SK-N-SH (cell line): ENCODE data around the gene NKIRAS1. TPM values are rescaled to one million over a fixed set of nuclear protein-coding genes. Genes with fewer than 3 reads are reported as not detected.

Experiments used
- CTCF ChIA-PET: fragments of 300-600, 350-600 bp; formaldehyde crosslinking; extraction: SDS; loops from one replicate; lab custom pipeline; 2021; lab: Yijun Ruan, JAX
- POLR2A ChIA-PET: fragments of 350-600 bp; sonication (Branson Sonifier 250); formaldehyde crosslinking; extraction: SDS; loops from one replicate; lab custom pipeline; 2020; ENCODE audit warnings: antibody characterized with exemption, inconsistent platforms; lab: Yijun Ruan, JAX
- DNase-seq: peaks from one replicate; pipeline ENCODE4 v3.0.0; 2012
- H2AFZ ChIP-seq: fragments of 200-600 bp; sonication (generic); 2 replicates; pipeline ENCODE4 v1.8.1; 2016; ENCODE audit warnings: antibody characterized with exemption, mild to moderate bottlenecking, low read depth
- H3F3A ChIP-seq: fragments of 200-600 bp; sonication (generic); replicated peaks from 2 replicates; pipeline ENCODE3; 2016; ENCODE audit warnings: antibody characterized with exemption, mild to moderate bottlenecking; ENCODE audit not compliant: insufficient read depth
- H3K27ac ChIP-seq, 2 experiments: fragments of 200-500 bp in 1 of 2; fragments of 200-600 bp in 1 of 2; sonication (Bioruptor generic) in 1 of 2; sonication (generic), shearing (Covaris generic) in 1 of 2; 2 replicates each; pipeline versions ENCODE4 v1.5.1 to v1.6.1; 2014 to 2016; ENCODE audit warnings: low read depth in 2 of 2, inconsistent platforms in 1 of 2, low read length in 1 of 2, mild to moderate bottlenecking in 1 of 2, mixed read lengths in 1 of 2
- H3K27me3 ChIP-seq: fragments of 200-600 bp; sonication (generic), shearing (Covaris generic); 2 replicates; pipeline ENCODE4 v1.6.1; 2016; ENCODE audit warnings: mixed run types; ENCODE audit not compliant: insufficient read depth
- H3K36me3 ChIP-seq, 2 experiments: fragments of 200-500 bp in 1 of 2; fragments of 200-600 bp in 1 of 2; sonication (Bioruptor generic) in 1 of 2; sonication (generic) in 1 of 2; replicated peaks in 1 of 2; 2 replicates each; pipeline versions ENCODE3 to v1.5.1; 2014 to 2016; ENCODE audit warnings: low read length in 1 of 2, mild to moderate bottlenecking in 1 of 2; ENCODE audit not compliant: insufficient read depth in 2 of 2, control insufficient read depth in 1 of 2
- H3K4me1 ChIP-seq, 2 experiments: fragments of 200-500 bp in 1 of 2; fragments of 200-600 bp in 1 of 2; sonication (Bioruptor generic) in 1 of 2; sonication (generic), shearing (Covaris generic) in 1 of 2; 2 replicates each; pipeline versions ENCODE4 v1.5.1 to v1.6.1; 2014 to 2016; ENCODE audit warnings: low read depth in 1 of 2, low read length in 1 of 2, mixed run types in 1 of 2; ENCODE audit not compliant: insufficient read depth in 2 of 2, control insufficient read depth in 1 of 2
- H3K4me2 ChIP-seq: fragments of 200-600 bp; sonication (generic), shearing (Covaris generic); 2 replicates; pipeline ENCODE4 v1.6.1; 2017; ENCODE audit warnings: mixed run types
- H3K4me3 ChIP-seq, 2 experiments: fragments of 200-500 bp in 1 of 2; fragments of 200-600 bp in 1 of 2; sonication (Bioruptor generic) in 1 of 2; sonication (generic), shearing (Covaris generic) in 1 of 2; 2 replicates each; pipeline versions ENCODE4 v1.5.1 to v1.8.1; 2014 to 2016; ENCODE audit warnings: low read depth in 2 of 2, inconsistent platforms in 1 of 2, low read length in 1 of 2, mild to moderate bottlenecking in 1 of 2, mixed read lengths in 1 of 2, moderate library complexity in 1 of 2
- H3K79me2 ChIP-seq: fragments of 200-600 bp; sonication (generic); 2 replicates; pipeline ENCODE4 v1.8.1; 2017; ENCODE audit warnings: mild to moderate bottlenecking; ENCODE audit not compliant: insufficient read depth
- H3K9ac ChIP-seq: fragments of 200-600 bp; sonication (generic); 2 replicates; pipeline ENCODE4 v1.6.1; 2017; ENCODE audit warnings: mixed run types
- H3K9me2 ChIP-seq: fragments of 200-600 bp; sonication (generic); 2 replicates; pipeline ENCODE4 v1.6.1; 2017; ENCODE audit warnings: mixed run types
- H3K9me3 ChIP-seq: fragments of 200-600 bp; sonication (generic); 2 replicates; pipeline ENCODE4 v1.6.1; 2017; ENCODE audit warnings: mixed run types, mild to moderate bottlenecking, moderate library complexity
- H4K20me1 ChIP-seq: fragments of 200-600 bp; sonication (generic); 2 replicates; pipeline ENCODE4 v1.6.1; 2017; ENCODE audit warnings: mild to moderate bottlenecking, mixed run types; ENCODE audit not compliant: insufficient read depth
- CHD2 ChIP-seq: fragments of 150-350 bp; IDR thresholded peaks from 2 replicates; pipeline ENCODE4 v1.6.1; 2018; ENCODE audit warnings: low read length; ENCODE audit not compliant: partially characterized antibody
- EZH2phosphoT487 ChIP-seq: fragments of 200-600 bp; sonication (generic); IDR thresholded peaks from 2 replicates; pipeline ENCODE4 v1.6.1; 2017; ENCODE audit warnings: low read depth, mixed run types, mild to moderate bottlenecking, antibody characterized with exemption, moderate library complexity, borderline replicate concordance
- MEF2A ChIP-seq: IDR thresholded peaks from 2 replicates; pipeline ENCODE4 v1.4.0; 2012; ENCODE audit warnings: low read depth, borderline replicate concordance
- NFIC ChIP-seq: IDR thresholded peaks from 2 replicates; pipeline ENCODE4 v1.4.0; 2012; ENCODE audit warnings: borderline replicate concordance
- POLR2AphosphoS5 ChIP-seq: IDR thresholded peaks from 2 replicates; pipeline ENCODE4 v1.6.1; 2012; ENCODE audit warnings: low read depth, low read length
- RCOR1 ChIP-seq: fragments of 150-350 bp; IDR thresholded peaks from 2 replicates; pipeline ENCODE4 v1.6.1; 2017; ENCODE audit warnings: antibody characterized with exemption, low read length
- RFX5 ChIP-seq: IDR thresholded peaks from 2 replicates; pipeline ENCODE4 v1.6.1; 2012; ENCODE audit warnings: mild to moderate bottlenecking, improper control_type of control experiment, low read length
- RXRA ChIP-seq: IDR thresholded peaks from 2 replicates; pipeline ENCODE4 v1.4.0; 2012; ENCODE audit warnings: low read depth, mild to moderate bottlenecking, borderline replicate concordance
- SMC3 ChIP-seq: IDR thresholded peaks from 2 replicates; pipeline ENCODE4 v1.6.1; 2012; ENCODE audit warnings: low read depth, low read length, improper control_type of control experiment
- YY1 ChIP-seq: IDR thresholded peaks from 2 replicates; pipeline ENCODE4 v1.4.0; 2012; ENCODE audit warnings: low read depth, mild to moderate bottlenecking
- WGBS: methylation state at CpG from one replicate; pipeline ENCODE4 v1.1.6; 2017; ENCODE audit warnings: low lambda C conversion rate; 5-methylcytosine and 5-hydroxymethylcytosine counted together
- polyA plus RNA-seq, 3 experiments: library from polyadenylated mRNA; depleted of rRNA; stranded (reverse); fragments of >200 nt; gene quantifications; 2 replicates each; pipeline ENCODE4 v1.2.3, GENCODE V29; 2012
- TF ChIP-seq, protein P1 (sequence below): IDR thresholded peaks from 2 replicates; pipeline ENCODE4 v1.4.0; 2012; ENCODE audit warnings: low read depth, borderline replicate concordance
- TF ChIP-seq, protein P2 (sequence below): IDR thresholded peaks from 2 replicates; pipeline ENCODE4 v1.6.1; 2012; ENCODE audit warnings: mild to moderate bottlenecking, low read depth, low read length, moderate library complexity

The NKIRAS1 gene
- polyA plus RNA-seq, 1 of the 3 experiments (the other 2 are of a cell fraction), result 8.1 TPM

DNA sequence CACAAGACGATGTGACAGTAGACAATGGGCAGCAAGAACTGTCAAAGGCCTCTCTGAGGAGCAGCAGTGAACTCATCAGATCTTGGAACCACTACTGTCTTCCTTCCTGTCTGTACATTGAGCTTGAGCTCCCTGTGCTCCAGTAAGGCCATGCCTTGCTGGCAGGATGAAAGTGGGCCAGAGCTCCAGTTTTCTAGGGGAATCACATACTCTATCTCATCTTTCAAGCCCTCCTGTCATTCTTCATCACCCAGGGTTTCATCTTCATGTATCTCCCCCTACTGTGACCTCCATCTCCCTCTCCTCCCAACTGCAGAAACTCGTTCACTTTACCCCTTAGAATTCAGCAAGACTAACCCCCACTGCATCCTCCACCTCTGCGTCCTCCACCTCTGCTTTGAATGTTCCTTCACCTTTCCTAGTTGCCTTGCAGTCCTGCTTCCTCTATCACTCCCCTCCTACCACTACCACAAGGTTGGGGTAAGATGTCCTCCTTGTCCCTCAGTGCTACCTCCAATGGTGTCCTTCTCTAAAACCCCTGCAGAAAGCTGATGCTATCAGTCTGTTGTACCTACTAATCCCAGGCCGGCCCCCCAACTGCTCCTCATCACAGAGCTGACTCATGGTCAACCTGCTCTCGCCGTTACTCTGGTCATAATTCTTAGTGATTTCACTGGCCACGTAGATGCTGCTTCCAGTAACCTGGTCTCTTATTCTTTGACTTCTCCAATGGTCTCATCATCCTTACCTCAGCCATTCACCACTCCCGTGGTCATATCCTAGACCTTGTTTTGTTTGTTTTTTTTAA is 22.3 kb downstream of the NKIRAS1 start (continued):
- TF ChIP-seq CHD2 (no peak), RFX5 (no peak)

DNA sequence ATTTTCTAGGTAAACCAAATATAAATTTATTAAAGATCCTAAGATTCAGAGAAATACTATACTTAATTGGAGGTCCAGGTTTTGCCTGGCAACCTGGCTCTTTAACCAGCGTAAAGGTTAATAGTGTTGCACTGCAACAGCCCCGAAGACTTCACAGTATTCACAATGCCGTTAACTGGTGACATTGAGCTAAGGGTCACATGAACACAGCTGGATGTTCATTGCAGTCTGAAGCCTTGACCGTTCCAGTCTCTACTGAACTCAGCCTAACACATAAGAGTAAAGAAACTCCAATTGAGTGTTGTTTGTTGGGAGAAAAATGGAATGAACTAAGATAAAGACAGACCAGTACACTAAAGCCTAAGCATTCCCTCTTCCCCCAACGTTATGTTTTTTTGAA is 26.8 kb downstream of the NKIRAS1 start:
- ChIA-PET CTCF (interaction anchor here (1.1 to 2.0 kb wide), 2 partner anchors 9 to 55 kb away, joined by 4 to 5 read pairs; no protein-coding TSS in a partner anchor), POLR2A (interaction anchor here (0.6 to 2.7 kb wide), 2 partner anchors 27 to 347 kb away, joined by 3 to 8 read pairs; partner anchors contain the start of genes NKIRAS1 and RPL15)
- TF ChIP-seq POLR2AphosphoS5 (no peak), NFIC (no peak), SMC3 (no peak), RXRA (no peak), RCOR1 (no peak), EZH2phosphoT487 (no peak), MEF2A (no peak), CHD2 (no peak), YY1 (no peak)
- TF ChIP-seq, protein P1, sequence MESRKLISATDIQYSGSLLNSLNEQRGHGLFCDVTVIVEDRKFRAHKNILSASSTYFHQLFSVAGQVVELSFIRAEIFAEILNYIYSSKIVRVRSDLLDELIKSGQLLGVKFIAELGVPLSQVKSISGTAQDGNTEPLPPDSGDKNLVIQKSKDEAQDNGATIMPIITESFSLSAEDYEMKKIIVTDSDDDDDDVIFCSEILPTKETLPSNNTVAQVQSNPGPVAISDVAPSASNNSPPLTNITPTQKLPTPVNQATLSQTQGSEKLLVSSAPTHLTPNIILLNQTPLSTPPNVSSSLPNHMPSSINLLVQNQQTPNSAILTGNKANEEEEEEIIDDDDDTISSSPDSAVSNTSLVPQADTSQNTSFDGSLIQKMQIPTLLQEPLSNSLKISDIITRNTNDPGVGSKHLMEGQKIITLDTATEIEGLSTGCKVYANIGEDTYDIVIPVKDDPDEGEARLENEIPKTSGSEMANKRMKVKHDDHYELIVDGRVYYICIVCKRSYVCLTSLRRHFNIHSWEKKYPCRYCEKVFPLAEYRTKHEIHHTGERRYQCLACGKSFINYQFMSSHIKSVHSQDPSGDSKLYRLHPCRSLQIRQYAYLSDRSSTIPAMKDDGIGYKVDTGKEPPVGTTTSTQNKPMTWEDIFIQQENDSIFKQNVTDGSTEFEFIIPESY, result no peak
- TF ChIP-seq, protein P2, sequence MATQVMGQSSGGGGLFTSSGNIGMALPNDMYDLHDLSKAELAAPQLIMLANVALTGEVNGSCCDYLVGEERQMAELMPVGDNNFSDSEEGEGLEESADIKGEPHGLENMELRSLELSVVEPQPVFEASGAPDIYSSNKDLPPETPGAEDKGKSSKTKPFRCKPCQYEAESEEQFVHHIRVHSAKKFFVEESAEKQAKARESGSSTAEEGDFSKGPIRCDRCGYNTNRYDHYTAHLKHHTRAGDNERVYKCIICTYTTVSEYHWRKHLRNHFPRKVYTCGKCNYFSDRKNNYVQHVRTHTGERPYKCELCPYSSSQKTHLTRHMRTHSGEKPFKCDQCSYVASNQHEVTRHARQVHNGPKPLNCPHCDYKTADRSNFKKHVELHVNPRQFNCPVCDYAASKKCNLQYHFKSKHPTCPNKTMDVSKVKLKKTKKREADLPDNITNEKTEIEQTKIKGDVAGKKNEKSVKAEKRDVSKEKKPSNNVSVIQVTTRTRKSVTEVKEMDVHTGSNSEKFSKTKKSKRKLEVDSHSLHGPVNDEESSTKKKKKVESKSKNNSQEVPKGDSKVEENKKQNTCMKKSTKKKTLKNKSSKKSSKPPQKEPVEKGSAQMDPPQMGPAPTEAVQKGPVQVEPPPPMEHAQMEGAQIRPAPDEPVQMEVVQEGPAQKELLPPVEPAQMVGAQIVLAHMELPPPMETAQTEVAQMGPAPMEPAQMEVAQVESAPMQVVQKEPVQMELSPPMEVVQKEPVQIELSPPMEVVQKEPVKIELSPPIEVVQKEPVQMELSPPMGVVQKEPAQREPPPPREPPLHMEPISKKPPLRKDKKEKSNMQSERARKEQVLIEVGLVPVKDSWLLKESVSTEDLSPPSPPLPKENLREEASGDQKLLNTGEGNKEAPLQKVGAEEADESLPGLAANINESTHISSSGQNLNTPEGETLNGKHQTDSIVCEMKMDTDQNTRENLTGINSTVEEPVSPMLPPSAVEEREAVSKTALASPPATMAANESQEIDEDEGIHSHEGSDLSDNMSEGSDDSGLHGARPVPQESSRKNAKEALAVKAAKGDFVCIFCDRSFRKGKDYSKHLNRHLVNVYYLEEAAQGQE, result no peak
- Histone ChIP-seq H3K4me1 (no peaks in the 10 kb centered on the region; a peak in 2 of 4 replicates), H3K27ac (no peak overlapping the region; a peak in 1 of 4 replicates), H4K20me1 (peaks cover 22% of the 10 kb centered on the region), H3K9me2 (no peaks in the 10 kb centered on the region), H3K9ac (no peak overlapping the region), H3K9me3 (no peaks in the 10 kb centered on the region), H3F3A (peaks cover 3% of the 10 kb centered on the region), H2AFZ (no peak overlapping the region), H3K36me3 (peaks cover 40 to 61% of the 10 kb centered on the region in 2 experiments), H3K4me2 (no peak overlapping the region), H3K79me2 (peaks cover 10% of the 10 kb centered on the region; the same call in 1 of the 2 replicates), H3K4me3 (no peak overlapping the region), H3K27me3 (no peaks in the 10 kb centered on the region)
- no peak for DNase-seq
- 93% methylated on average over 5 of the region's 5 CpGs for WGBS
